Right ventricle myocardium inferior (tissue), 1 donor: ENCODE measurements around the gene BRAP. TPM values are rescaled to one million over a fixed set of nuclear protein-coding genes. Genes with fewer than 3 reads are reported as not detected.
"Not testable (repeated sequence)": the region's sequence is repeated elsewhere in the genome, so short reads cannot be mapped to it uniquely, and the experiment has no call there.

Experiments
- ATAC-seq: fragments of 200-7000 bp; cut with Tn5 transposase; one replicate; pipeline ENCODE4 v1.9.1; 2020; ENCODE audit warnings: mild to moderate bottlenecking, moderate library complexity
- DNase-seq: peaks from one replicate; pipeline ENCODE4 v3.0.0; 2021; ENCODE audit errors: missing footprints
- intact Hi-C: fragments of 100-400 bp; cut with DNase I; formaldehyde crosslinking; loops from one replicate; pipeline ENCODE4 v1.11.0; 2022
- total RNA-seq: library from RNA; stranded (reverse); fragmentation: NEBNext Ultra II Directional; extraction: Animal tissue kit (Norgen Biotek cat#: 25700); gene quantifications from one replicate; pipeline ENCODE4 v1.2.1, GENCODE V29; 2021
- donor health status: DM: no; HTN: yes; CAD: no; lungs with severe emphysema.

Gene BRAP
- total RNA-seq, 1 donor from 2014 or later: 14.1 TPM

DNA sequence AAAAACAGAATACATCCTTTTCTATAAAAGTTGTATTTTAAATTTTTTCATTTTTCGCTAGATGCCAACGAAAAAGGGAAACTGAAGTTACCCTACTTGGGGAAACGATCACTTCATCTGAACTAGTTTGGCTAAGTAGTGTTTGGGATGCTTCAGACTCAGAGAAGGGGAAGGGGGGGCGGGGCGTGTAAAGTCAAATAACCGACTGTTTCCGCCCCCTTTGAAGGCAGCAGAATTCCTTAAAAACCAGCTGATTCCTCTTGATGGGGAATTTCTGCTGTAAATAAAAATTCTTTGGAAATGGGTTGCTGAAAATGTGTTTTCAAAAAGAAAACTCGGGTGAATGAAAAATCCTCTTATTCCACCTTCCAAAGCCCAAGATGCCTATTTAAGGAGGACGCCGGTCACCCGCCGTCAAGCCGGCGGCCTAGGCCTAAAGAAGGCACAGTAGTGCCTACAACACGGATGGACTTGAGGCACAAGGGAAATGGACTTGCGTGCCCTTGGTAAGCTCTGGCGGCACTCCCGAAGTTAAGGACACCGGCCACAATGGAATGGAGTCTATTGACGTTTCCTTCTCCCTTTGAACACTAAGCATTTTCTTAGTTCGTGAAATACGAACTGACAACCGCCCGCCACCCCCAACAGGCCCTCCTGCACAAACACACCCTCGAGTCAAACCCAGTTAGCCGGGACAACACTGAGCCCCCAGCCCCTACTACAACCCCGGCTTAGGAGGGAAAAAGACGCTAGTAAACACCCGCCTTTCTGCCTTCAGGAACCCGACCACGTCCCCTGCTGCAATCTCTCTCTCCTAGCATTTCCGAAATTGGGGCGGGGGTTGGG, 88.5 kb downstream of the BRAP start:
- ATAC-seq (peak; percentile 33), DNase-seq (no peak)
- intact Hi-C loops: loop anchor here (5.0 kb wide), 3 partner anchors 35 to 185 kb away; no protein-coding TSS in a partner anchor

DNA sequence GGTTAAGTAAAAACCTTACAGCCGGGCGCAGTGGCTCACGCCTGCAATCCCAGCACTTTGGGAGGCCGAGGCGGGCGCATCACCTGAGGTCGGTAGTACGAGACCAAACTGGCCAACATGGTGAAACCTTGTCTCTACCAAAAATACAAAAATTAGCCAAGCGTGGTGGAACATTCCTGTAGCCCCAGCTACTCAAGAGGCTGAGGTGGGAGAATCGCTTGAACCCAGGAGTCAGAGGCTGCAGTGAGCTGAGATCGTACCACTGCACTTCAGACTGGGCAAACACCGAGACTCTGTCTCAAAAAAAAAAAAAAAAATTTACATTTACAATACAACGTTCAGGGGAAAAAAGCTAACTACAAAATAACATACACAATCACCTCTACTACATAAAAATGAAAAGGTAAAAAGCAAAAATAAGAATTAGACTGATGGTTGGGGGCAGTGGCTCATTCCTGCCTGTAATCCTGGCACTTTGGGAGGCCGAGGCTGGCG, 90.4 kb downstream of the BRAP start:
- ATAC-seq, DNase-seq: not testable (repeated sequence)
- intact Hi-C loops: loop anchor here (5.0 kb wide), 3 partner anchors 33 to 183 kb away; no protein-coding TSS in a partner anchor

Other genes starting within 250 kb of the BRAP start
- 48.4 TPM for gene ATXN2, start 86.6 kb downstream of the BRAP start, total RNA-seq
- gene ACAD10, start 97 bp upstream of the BRAP start, total RNA-seq: 27.8 TPM
- 382 TPM for gene ALDH2, start 81.0 kb upstream of the BRAP start, total RNA-seq
- gene MAPKAPK5, start 156.3 kb upstream of the BRAP start, total RNA-seq: 26.2 TPM